ENCODE measurements around the gene BNC2.
"Not testable (repeated sequence)": the region's sequence is repeated elsewhere in the genome, so short reads cannot be mapped to it uniquely, and the experiment has no call there.

BNC2 gene, protein sequence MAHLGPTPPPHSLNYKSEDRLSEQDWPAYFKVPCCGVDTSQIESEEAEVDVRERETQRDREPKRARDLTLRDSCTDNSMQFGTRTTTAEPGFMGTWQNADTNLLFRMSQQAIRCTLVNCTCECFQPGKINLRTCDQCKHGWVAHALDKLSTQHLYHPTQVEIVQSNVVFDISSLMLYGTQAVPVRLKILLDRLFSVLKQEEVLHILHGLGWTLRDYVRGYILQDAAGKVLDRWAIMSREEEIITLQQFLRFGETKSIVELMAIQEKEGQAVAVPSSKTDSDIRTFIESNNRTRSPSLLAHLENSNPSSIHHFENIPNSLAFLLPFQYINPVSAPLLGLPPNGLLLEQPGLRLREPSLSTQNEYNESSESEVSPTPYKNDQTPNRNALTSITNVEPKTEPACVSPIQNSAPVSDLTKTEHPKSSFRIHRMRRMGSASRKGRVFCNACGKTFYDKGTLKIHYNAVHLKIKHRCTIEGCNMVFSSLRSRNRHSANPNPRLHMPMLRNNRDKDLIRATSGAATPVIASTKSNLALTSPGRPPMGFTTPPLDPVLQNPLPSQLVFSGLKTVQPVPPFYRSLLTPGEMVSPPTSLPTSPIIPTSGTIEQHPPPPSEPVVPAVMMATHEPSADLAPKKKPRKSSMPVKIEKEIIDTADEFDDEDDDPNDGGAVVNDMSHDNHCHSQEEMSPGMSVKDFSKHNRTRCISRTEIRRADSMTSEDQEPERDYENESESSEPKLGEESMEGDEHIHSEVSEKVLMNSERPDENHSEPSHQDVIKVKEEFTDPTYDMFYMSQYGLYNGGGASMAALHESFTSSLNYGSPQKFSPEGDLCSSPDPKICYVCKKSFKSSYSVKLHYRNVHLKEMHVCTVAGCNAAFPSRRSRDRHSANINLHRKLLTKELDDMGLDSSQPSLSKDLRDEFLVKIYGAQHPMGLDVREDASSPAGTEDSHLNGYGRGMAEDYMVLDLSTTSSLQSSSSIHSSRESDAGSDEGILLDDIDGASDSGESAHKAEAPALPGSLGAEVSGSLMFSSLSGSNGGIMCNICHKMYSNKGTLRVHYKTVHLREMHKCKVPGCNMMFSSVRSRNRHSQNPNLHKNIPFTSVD

GRCh38 chr9:16870596-16871335 is at the start of gene BNC2:
Gene BNC2, minus strand, starts transcription at chr9:16870670. Its CDS starts 22 bp downstream, at chr9:16870648.
- no peak for DNase-seq (ENCODE audit: low read depth, low spot score)
- TF ChIP-seq, protein P1, sequence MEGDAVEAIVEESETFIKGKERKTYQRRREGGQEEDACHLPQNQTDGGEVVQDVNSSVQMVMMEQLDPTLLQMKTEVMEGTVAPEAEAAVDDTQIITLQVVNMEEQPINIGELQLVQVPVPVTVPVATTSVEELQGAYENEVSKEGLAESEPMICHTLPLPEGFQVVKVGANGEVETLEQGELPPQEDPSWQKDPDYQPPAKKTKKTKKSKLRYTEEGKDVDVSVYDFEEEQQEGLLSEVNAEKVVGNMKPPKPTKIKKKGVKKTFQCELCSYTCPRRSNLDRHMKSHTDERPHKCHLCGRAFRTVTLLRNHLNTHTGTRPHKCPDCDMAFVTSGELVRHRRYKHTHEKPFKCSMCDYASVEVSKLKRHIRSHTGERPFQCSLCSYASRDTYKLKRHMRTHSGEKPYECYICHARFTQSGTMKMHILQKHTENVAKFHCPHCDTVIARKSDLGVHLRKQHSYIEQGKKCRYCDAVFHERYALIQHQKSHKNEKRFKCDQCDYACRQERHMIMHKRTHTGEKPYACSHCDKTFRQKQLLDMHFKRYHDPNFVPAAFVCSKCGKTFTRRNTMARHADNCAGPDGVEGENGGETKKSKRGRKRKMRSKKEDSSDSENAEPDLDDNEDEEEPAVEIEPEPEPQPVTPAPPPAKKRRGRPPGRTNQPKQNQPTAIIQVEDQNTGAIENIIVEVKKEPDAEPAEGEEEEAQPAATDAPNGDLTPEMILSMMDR (IDR thresholded peaks at IDR 0.05; ENCODE audit: insufficient read depth, low read length, missing control alignments): peak; percentile 28
- peak within 1 kb of the TSS; percentile 85 for H3K4me3 ChIP-seq (ENCODE audit: low read depth, low read length)
- ChIA-PET POLR2A (interaction anchor here (0.6 to 1.0 kb wide), 5 partner anchors 10 to 840 kb away, joined by 3 to 4 read pairs (median 3); no protein-coding TSS in a partner anchor), CTCF (interaction anchor here (0.8 kb wide), 1 partner anchor 244 kb away, joined by 3 read pairs; no protein-coding TSS in a partner anchor)

DNA sequence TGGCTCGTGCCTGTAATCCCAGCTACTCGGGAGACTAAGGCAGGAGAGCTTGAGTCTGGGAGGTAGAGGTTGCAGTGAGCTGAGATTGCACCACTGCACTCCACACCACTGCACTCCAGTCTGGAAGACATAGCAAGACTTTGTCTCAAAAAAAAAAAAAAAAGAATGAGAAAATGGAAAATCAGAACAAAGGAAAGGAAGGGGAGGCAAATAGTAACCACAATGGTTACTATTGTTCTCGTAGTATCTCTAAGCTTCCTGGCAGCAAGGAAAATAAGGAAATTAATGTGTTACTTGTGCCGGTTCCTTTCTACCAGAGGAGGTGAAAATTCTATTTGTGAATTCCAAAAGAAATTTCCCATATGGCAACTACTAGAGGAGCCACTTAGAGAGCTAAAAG is 48.5 kb upstream of the BNC2 start:
- H3K4me3 ChIP-seq (ENCODE audit: low read depth, low read length): no peak overlapping the region
- no peak for DNase-seq (ENCODE audit: low read depth, low spot score)
- POLR2A ChIA-PET: interaction anchor here (0.6 kb wide), 1 partner anchor 36 kb away, joined by 3 read pairs; no protein-coding TSS in a partner anchor
- CTCF ChIA-PET: interaction anchor here (0.9 kb wide), 1 partner anchor 43 kb away, joined by 3 read pairs; no protein-coding TSS in a partner anchor
- TF ChIP-seq, protein P1 (IDR thresholded peaks at IDR 0.05; ENCODE audit: insufficient read depth, low read length, missing control alignments): no peak

- POLR2A ChIA-PET: no interaction called here
These were observed 44.8 kb upstream of the BNC2 start for GRCh38 chr9:16915126-16915831.

DNA sequence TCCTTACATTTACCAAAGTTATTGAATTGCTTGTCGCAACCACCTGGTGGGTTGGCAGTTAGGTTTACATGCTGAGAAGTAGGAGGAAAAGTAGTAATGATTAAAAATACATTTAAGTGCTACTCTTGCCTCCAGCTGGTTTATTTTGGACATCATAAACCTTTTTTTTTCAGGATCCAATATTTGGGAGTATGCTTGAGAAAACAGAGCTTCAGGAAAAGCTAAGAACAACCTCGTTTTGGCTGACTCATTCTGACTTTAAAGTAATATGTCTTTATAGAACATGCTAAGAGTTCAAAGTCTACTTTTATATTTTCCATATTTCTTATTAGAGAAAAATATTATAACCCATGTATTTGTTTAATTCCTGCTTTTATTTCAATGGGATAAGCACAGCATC is 41.7 kb upstream of the BNC2 start:
- CTCF ChIA-PET: no interaction called here
- no peak for DNase-seq (ENCODE audit: low read depth, low spot score)
- no peak overlapping the region for H3K4me3 ChIP-seq (ENCODE audit: low read depth, low read length)
- TF ChIP-seq, protein P1 (IDR thresholded peaks at IDR 0.05; ENCODE audit: insufficient read depth, low read length, missing control alignments): no peak
- POLR2A ChIA-PET: no interaction called here

More at GRCh38 chr9:16915126-16915831, 44.8 kb upstream of the BNC2 start:
- no peak for DNase-seq (ENCODE audit: low read depth, low spot score)
- CTCF ChIA-PET: interaction anchor here (1.4 kb wide), 1 partner anchor 13 kb away, joined by 3 read pairs; no protein-coding TSS in a partner anchor
- no peak overlapping the region for H3K4me3 ChIP-seq (ENCODE audit: low read depth, low read length)
- TF ChIP-seq, protein P1 (IDR thresholded peaks at IDR 0.05; ENCODE audit: insufficient read depth, low read length, missing control alignments): no peak

GRCh38 chr9:16908206-16908605 is 37.7 kb upstream of the BNC2 start:
- H3K4me3 ChIP-seq (ENCODE audit: low read depth, low read length); DNase-seq (ENCODE audit: low read depth, low spot score); POLR2A ChIA-PET; CTCF ChIA-PET: not testable (repeated sequence)

Measured in AG04449 (cell line).